Cardiac fibroblast (primary cell): ENCODE measurements around the gene DDB1.

Source experiments
- DNase-seq, 2 donors: peaks; one replicate each; pipeline versions ENCODE4 v3.0.0 to v3.0.0-alpha.2; 2010; ENCODE audit warnings: low read depth in 2 of 2
- H3K4me3 ChIP-seq, 2 donors: replicated peaks in 1 of 2; 1 replicate in 1 of 2; 2 replicates in 1 of 2; pipeline ENCODE4 v1.5.1; 2011; ENCODE audit warnings: low read depth in 2 of 2, low read length in 2 of 2, mild to moderate bottlenecking in 2 of 2, moderate library complexity in 1 of 2
- TF ChIP-seq, protein P1 (sequence below): IDR thresholded peaks from one replicate; pipeline ENCODE4 v1.5.1; 2011; ENCODE audit warnings: low read depth, mild to moderate bottlenecking, low read length, inconsistent platforms

The DDB1 gene

DNA sequence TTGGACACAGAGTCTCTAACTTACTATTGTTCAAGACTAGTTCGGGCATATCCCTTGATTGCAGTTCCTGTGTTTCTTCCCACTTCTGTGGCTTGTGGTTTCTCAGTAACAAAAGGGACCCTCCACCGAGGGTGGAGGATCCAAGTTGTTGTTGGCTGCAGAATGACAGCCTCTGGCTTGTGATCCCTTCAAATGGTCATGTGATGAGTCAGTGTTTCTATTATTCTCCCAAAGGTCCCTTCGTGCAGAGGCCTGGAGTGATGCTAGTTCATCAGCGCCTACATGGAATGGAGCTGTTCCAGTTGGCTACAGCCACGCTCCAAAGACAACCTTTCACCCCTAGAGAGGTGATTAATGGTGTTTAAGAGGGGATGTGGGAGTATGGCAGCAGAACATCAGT is 35.2 kb downstream of the DDB1 start:
- no peak overlapping the region for H3K4me3 ChIP-seq
- TF ChIP-seq, protein P1, sequence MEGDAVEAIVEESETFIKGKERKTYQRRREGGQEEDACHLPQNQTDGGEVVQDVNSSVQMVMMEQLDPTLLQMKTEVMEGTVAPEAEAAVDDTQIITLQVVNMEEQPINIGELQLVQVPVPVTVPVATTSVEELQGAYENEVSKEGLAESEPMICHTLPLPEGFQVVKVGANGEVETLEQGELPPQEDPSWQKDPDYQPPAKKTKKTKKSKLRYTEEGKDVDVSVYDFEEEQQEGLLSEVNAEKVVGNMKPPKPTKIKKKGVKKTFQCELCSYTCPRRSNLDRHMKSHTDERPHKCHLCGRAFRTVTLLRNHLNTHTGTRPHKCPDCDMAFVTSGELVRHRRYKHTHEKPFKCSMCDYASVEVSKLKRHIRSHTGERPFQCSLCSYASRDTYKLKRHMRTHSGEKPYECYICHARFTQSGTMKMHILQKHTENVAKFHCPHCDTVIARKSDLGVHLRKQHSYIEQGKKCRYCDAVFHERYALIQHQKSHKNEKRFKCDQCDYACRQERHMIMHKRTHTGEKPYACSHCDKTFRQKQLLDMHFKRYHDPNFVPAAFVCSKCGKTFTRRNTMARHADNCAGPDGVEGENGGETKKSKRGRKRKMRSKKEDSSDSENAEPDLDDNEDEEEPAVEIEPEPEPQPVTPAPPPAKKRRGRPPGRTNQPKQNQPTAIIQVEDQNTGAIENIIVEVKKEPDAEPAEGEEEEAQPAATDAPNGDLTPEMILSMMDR, result no peak
- peak; percentile 96 to 97 for DNase-seq

DNA sequence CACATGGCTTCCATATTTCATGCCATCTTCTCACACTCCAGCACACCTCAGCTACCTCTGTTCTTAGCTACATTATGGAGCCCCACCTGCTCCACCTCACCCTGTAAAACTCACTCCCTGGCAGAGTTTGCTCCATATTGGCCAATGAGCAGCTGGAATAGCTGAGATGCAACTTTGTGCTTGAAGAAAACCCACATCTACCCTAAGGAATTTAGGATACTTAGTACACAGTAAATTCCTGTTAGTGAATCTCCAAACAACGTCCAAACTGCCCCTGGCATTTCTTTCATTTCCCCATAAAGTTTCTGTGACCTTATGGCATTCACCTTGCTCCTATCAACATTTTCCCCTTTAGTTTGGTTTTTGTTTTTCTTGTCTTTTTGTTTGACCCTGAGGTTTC is 35.6 kb downstream of the DDB1 start:
- H3K4me3 ChIP-seq, result no peak overlapping the region
- TF ChIP-seq, protein P1, result no peak
- DNase-seq, result no peak

DNA sequence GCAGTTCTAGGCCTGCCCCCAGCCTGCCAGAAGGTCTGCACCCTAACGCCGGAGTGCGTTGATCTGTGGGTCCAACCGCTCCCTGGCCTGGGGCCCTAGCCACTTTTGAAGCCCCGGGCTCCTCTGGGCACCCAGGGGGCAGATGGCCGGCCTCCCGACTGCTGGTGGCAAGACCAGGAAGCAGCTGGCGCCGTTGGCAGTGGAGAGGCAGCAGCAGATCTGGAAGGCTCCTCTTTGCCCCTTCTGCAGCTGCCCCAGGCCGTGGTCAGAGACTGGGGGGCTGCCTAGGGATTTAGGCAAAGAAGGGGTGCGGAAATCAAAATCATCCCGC is 37.3 kb downstream of the DDB1 start:
- TF ChIP-seq, protein P1, result no peak
- no peak for DNase-seq
- peak overlapping the region; percentile 55 to 73 for H3K4me3 ChIP-seq

DNA sequence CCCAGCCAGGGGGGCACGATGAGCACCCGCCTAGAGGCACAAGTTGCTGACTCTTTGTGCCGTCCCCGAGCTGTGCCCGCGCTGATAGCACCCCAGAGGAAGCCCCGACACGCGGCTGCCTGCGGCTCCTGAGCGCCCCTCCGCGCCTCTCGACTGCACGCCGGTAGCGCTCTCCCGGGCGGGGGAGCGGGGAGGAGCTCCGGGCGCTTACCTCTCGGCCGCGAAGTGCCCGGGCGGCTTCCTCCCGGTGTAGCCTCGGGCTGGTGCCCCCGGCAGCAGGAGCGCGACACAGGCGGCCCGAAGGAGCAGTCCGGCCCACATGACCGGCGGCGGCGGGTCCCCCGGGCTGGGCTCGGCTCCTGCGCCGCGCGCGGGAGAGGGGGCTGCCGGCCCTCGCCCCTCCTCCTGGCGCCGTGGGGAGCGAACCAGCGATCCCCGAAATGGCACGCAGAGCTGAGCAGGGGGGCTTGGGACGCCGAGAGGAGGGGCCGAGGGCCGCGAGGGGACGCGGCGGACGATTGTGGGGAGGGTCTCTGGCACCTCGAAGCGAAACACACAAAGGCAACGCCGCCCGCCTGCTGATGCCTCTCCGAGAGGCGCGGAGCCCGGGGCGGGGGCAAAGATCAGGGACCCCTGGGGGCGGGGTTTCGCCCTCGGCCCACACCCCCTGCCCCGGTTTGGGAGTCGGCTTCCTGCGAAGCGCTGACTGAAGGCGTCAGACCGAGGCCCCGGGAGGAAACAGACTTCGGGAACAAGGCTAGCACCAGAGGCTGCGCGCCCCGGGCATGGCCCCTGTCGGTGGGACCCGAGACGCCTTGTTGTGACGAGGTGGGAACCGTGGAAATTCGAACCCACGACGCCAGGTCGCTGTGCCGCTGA is 37.9 kb downstream of the DDB1 start, which contains the start of gene VWCE:
Gene VWCE (minus strand): TSS at position 600 of the 879 bp plus-strand sequence. CDS start 279 bp downstream, at position 321.
- peak within 1 kb of the TSS; percentile 55 to 73 for H3K4me3 ChIP-seq
- TF ChIP-seq, protein P1, result peak; percentile 15
- DNase-seq, result peak; percentile 37 to 64

DNA sequence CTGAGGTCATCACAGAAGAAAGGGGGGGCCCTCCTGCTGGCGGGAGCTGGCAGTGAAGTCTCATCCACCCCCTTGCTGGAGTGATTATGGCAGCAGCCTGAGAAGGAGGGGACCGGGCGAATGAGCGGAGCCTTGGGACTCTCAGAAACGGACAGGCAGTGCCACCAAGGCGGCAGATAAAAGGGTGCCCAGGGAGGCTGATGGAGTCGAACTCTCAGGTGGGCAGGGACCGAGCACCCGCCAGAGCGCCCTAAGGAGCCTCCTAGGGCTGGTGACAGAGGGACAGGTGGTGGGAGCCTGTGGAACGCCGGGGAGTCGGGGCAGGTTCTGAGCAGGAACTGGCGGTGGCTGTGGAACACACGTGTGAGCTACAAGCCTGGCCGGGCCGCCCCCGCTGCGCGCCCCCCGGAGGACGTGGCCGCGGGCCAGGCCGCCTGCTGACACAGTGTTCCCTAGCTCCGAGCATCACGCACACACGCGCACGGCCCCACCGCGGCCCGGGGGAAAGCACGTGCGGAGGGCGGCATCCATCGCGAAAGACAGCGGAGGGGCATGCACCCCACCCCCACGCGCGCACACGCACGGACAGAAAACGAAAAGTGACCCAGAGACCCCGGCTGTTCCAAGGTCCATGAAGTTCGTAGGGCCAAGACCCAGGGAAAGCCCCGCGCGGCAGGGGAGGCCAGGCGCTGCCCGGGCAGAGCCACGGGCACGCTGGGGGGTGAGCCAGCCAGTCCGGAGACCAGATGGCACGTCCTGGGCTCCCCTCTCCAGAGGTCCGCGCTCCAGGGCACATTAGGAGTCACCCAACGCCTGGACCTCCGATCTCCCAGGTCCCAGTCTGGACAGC is 38.8 kb downstream of the DDB1 start:
- H3K4me3 ChIP-seq, result peak overlapping the region; percentile 55 to 73
- TF ChIP-seq, protein P1, result peak; percentile 10
- DNase-seq, result peak; percentile 50 to 70

DNA sequence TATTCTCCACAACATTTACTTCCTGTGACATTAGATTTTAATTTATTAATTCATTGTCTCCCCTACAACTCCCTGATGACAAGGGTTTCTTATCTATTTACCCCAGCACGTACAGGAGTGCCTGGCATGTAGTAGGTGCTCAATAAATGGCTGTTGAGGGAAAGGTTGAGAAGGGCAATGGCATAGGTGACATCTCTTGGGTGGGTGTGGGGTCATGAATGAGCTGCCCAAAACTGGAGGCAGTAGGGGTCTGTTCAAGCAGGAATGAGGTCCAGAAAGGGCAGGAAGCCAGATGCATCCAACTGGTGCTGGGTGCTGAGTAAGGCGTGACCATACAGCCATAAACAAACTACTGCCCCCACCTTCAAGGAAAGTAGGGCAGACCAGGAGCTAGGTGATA is 40.5 kb downstream of the DDB1 start:
- no peak overlapping the region for H3K4me3 ChIP-seq
- TF ChIP-seq, protein P1, result no peak
- DNase-seq, result no peak
